WTC11 (cell line): Measurements from ENCODE around the gene LMAN2L. TPM values are rescaled to one million over a fixed set of nuclear protein-coding genes. Genes with fewer than 3 reads are reported as not detected.

Experiments used
- ATAC-seq: fragments of 200-7000 bp; cut with Tn5 transposase; 2 replicates; pipeline ENCODE4 v1.10.0; 2021; ENCODE audit warnings: mild to moderate bottlenecking, moderate library complexity
- CTCF ChIA-PET: fragments of 300-600 bp; sonication (Branson Sonifier 250); formaldehyde crosslinking; loops from one replicate; lab custom pipeline; 2021; ENCODE audit warnings: antibody characterized with exemption; lab: Charles Lee
- POLR2A ChIA-PET: fragments of 350-600 bp; sonication (Branson Sonifier 250); formaldehyde crosslinking; loops from one replicate; lab custom pipeline; 2021; ENCODE audit warnings: antibody characterized with exemption; lab: Charles Lee
- DNase-seq: peaks from one replicate; pipeline ENCODE4 v3.0.0; 2021; ENCODE audit warnings: low spot score
- H3K27ac Mint-ChIP-seq: 2 replicates; pipeline ENCODE4 v1.8.0; 2021; ENCODE audit warnings: mixed read lengths
- H3K27me3 Mint-ChIP-seq: 2 replicates; pipeline ENCODE4 v1.8.0; 2021; ENCODE audit warnings: low read depth, mild to moderate bottlenecking, moderate library complexity, mixed read lengths
- H3K36me3 Mint-ChIP-seq: 2 replicates; pipeline ENCODE4 v1.8.0; 2021; ENCODE audit warnings: mixed read lengths
- H3K4me1 Mint-ChIP-seq: 2 replicates; pipeline ENCODE4 v1.8.0; 2022; ENCODE audit warnings: mixed read lengths
- H3K4me3 Mint-ChIP-seq: 2 replicates; pipeline ENCODE4 v1.8.0; 2021; ENCODE audit warnings: mild to moderate bottlenecking, moderate library complexity, mixed read lengths
- H3K9me3 Mint-ChIP-seq: 2 replicates; pipeline ENCODE4 v1.8.0; 2021; ENCODE audit warnings: mixed read lengths
- ARID4B ChIP-seq: sonication (generic); formaldehyde crosslinking; IDR thresholded peaks from 2 replicates; pipeline ENCODE4 v1.8.0; 2023; ENCODE audit warnings: missing genetic modification reagents, mild to moderate bottlenecking, borderline replicate concordance
- ATF6 ChIP-seq: sonication (generic); formaldehyde crosslinking; IDR thresholded peaks from 2 replicates; pipeline ENCODE4 v1.8.1; 2023; ENCODE audit warnings: mild to moderate bottlenecking, missing genetic modification reagents
- CTCF ChIP-seq: fragments of 200-600 bp; IDR thresholded peaks from 2 replicates; pipeline ENCODE4 v1.8.0; 2022; ENCODE audit warnings: antibody characterized with exemption
- ESRRA ChIP-seq: sonication (generic); formaldehyde crosslinking; IDR thresholded peaks from 2 replicates; pipeline ENCODE4 v1.8.1; 2022; ENCODE audit warnings: mild to moderate bottlenecking, missing genetic modification reagents, borderline replicate concordance
- ETV6 ChIP-seq: sonication (generic); formaldehyde crosslinking; IDR thresholded peaks from 2 replicates; pipeline ENCODE4 v1.8.1; 2022; ENCODE audit warnings: mild to moderate bottlenecking, missing genetic modification reagents
- NR1H2 ChIP-seq: sonication (generic); formaldehyde crosslinking; IDR thresholded peaks from 2 replicates; pipeline ENCODE4 v1.9.0; 2021; ENCODE audit warnings: mild to moderate bottlenecking, moderate library complexity, missing genetic modification reagents
- OVOL2 ChIP-seq: fragments of 250-450 bp; sonication (Bioruptor Pico); IDR thresholded peaks from 2 replicates; pipeline ENCODE4 v1.9.0; 2021; ENCODE audit warnings: mild to moderate bottlenecking, borderline replicate concordance
- SMAD3 ChIP-seq: sonication (generic); formaldehyde crosslinking; IDR thresholded peaks from 2 replicates; pipeline ENCODE4 v1.8.0; 2022; ENCODE audit warnings: missing genetic modification reagents, mild to moderate bottlenecking, borderline replicate concordance
- TP53 ChIP-seq: sonication (generic); formaldehyde crosslinking; IDR thresholded peaks from 2 replicates; pipeline ENCODE4 v1.8.1; 2023; ENCODE audit warnings: mild to moderate bottlenecking, missing genetic modification reagents
- ZNF396 ChIP-seq: fragments of 250-450 bp; sonication (Bioruptor Pico); IDR thresholded peaks from 2 replicates; pipeline ENCODE4 v1.8.0; 2021; ENCODE audit warnings: mild to moderate bottlenecking, moderate library complexity, borderline replicate concordance
- ZNF423 ChIP-seq: fragments of 250-450 bp; sonication (Bioruptor Pico); IDR thresholded peaks from 2 replicates; pipeline ENCODE4 v2.1.2; 2022; ENCODE audit warnings: mild to moderate bottlenecking, moderate library complexity
- total RNA-seq: library from RNA; stranded (reverse); gene quantifications from 3 replicates; pipeline ENCODE4 v1.2.3, GENCODE V29; 2021
- TF ChIP-seq, protein P1 (sequence below): sonication (generic); formaldehyde crosslinking; IDR thresholded peaks from 2 replicates; pipeline ENCODE4 v1.8.0; 2023; ENCODE audit warnings: missing genetic modification reagents
- TF ChIP-seq, protein P2 (sequence below): sonication (generic); formaldehyde crosslinking; conservative IDR thresholded peaks from 2 replicates; pipeline ENCODE4 v1.8.1; 2022; ENCODE audit warnings: mild to moderate bottlenecking, missing genetic modification reagents
- TF ChIP-seq, protein P3 (sequence below): fragments of 250-450 bp; sonication (Bioruptor Pico); conservative IDR thresholded peaks from 2 replicates; pipeline ENCODE4 v1.9.0; 2021; ENCODE audit warnings: mild to moderate bottlenecking

LMAN2L gene
- total RNA-seq, 1 experiment from 2014 or later, result 13.5 TPM

DNA sequence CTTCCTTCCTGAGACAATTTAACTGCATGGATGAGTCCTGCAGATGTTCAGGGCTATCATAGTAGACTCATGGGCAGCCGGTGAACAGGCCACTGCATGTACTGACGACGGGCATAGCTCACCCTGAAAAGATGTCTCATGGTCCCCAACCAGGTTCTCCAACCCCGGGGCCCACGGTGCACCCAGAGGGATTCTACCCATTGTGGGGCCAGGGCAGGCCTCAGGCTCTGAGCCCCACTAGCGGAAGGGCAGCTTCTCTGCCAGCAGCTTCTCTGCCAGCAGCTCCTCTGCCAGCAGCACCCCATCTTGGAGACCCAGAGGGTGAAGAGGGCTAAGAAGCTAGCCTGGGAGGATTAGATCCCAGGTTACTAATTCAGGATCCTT is 17.6 kb upstream of the LMAN2L start (continued):
- no peak for TF ChIP-seq ETV6

- ChIA-PET CTCF (no interaction called here), POLR2A (no interaction called here)
- ATAC-seq (no peak), DNase-seq (no peak)
- Mint-ChIP-seq H3K4me1 (peaks cover 24% of the 10 kb centered on the region), H3K4me3 (no peak overlapping the region), H3K27me3 (peaks cover 12% of the 10 kb centered on the region; the same call in 1 of the 2 replicates), H3K27ac (no peak overlapping the region; the same call in 1 of the 2 replicates), H3K36me3 (no peaks in the 10 kb centered on the region), H3K9me3 (no peaks in the 10 kb centered on the region)
- no peak for TF ChIP-seq SMAD3 (CRISPR knock-in tag)
- no peak for TF ChIP-seq TP53 (CRISPR knock-in tag)
- TF ChIP-seq OVOL2 (CRISPR knock-in tag), result no peak
- no peak for TF ChIP-seq ATF6
- TF ChIP-seq NR1H2 (CRISPR knock-in tag), result no peak
- TF ChIP-seq, protein P1, sequence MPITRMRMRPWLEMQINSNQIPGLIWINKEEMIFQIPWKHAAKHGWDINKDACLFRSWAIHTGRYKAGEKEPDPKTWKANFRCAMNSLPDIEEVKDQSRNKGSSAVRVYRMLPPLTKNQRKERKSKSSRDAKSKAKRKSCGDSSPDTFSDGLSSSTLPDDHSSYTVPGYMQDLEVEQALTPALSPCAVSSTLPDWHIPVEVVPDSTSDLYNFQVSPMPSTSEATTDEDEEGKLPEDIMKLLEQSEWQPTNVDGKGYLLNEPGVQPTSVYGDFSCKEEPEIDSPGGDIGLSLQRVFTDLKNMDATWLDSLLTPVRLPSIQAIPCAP (CRISPR knock-in tag), result no peak
- no peak for TF ChIP-seq ESRRA (CRISPR knock-in tag)
- TF ChIP-seq, protein P2, sequence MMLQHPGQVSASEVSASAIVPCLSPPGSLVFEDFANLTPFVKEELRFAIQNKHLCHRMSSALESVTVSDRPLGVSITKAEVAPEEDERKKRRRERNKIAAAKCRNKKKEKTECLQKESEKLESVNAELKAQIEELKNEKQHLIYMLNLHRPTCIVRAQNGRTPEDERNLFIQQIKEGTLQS (CRISPR knock-in tag), result no peak
- no peak for TF ChIP-seq CTCF
- TF ChIP-seq ARID4B, result no peak
- TF ChIP-seq, protein P3, sequence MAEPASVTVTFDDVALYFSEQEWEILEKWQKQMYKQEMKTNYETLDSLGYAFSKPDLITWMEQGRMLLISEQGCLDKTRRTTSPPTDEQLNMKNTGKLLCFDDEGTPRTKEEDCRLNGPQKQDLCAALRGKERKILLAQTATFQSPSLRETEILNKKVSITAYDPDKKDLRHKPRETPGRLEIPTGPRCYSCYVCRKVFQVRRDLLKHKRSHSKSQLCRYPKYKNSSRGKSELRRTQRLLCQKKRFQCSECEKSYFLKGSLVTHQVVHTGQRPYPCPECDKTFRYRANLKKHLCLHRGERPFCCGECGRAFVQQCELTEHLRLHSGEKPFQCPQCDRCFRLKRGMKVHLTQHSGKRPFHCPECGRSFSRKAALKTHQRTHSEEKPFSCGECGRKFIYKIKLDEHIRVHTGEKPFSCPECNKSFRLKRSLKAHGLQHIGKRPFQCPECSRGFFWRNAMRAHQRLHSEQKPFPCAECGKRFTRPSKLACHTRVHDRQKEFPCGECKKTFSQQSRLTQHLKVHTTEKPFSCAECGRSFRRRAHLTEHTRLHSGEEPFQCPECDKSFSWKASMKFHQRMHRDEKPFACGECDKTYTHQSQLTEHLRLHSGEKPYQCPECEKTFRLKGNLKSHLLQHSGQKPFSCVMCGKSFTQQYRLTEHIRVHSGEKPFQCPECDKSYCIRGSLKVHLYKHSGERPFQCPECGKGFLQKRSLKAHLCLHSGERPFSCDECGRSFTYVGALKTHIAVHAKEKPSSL (CRISPR knock-in tag), result no peak
- TF ChIP-seq ZNF396 (CRISPR knock-in tag), result no peak
- no peak for TF ChIP-seq ZNF423 (CRISPR knock-in tag)
These were observed 17.1 kb upstream of the LMAN2L start for GRCh38 chr2:96756788-96757476.
